ENCODE data around the gene AKIP1. TPM values are rescaled to one million over a fixed set of nuclear protein-coding genes. Genes with fewer than 3 reads are reported as not detected.
A peak's percentile ranks its signal among the peaks of the same experiment; 100 is the strongest.
"Not testable (repeated sequence)": the region's sequence is repeated elsewhere in the genome, so short reads cannot be mapped to it uniquely, and the experiment has no call there.

The AKIP1 gene
- total RNA-seq, 1 experiment from 2014 or later, result 62.7 TPM

GRCh38 chr11:8913961-8914660 is 3.1 kb downstream of the AKIP1 start:
- DNase-seq (ENCODE audit: low spot score), result peak; percentile 75
- in situ Hi-C loops (cut with HindIII; ENCODE audit: low sequenced_read_pairs), result no loop called here

GRCh38 chr11:8914661-8915018 is 3.7 kb downstream of the AKIP1 start:
- in situ Hi-C loops (cut with HindIII; ENCODE audit: low sequenced_read_pairs), result loop anchor here (5.0 kb wide), 1 partner anchor 43 kb away; no protein-coding TSS in a partner anchor

GRCh38 chr11:8917157-8917825 is 6.3 kb downstream of the AKIP1 start:
- peak; percentile 91 for DNase-seq (ENCODE audit: low spot score)
- in situ Hi-C loops (cut with HindIII; ENCODE audit: low sequenced_read_pairs), result loop anchor here (5.0 kb wide), 1 partner anchor 40 kb away; no protein-coding TSS in a partner anchor

More at GRCh38 chr11:8914661-8915018, 3.7 kb downstream of the AKIP1 start:
- no peak for DNase-seq (ENCODE audit: low spot score)

- no peak for DNase-seq (ENCODE audit: low spot score)
- in situ Hi-C loops (cut with HindIII; ENCODE audit: low sequenced_read_pairs), result no loop called here
Measured at GRCh38 chr11:8922691-8923090, 11.7 kb downstream of the AKIP1 start.

- DNase-seq (ENCODE audit: low spot score), result no peak
- in situ Hi-C loops (cut with HindIII; ENCODE audit: low sequenced_read_pairs), result no loop called here
Measured at GRCh38 chr11:8925711-8926110, 14.7 kb downstream of the AKIP1 start.

GRCh38 chr11:8926236-8926635 is 15.2 kb downstream of the AKIP1 start:
- no peak for DNase-seq (ENCODE audit: low spot score)
- in situ Hi-C loops (cut with HindIII; ENCODE audit: low sequenced_read_pairs), result no loop called here

GRCh38 chr11:8927233-8927632 is 16.2 kb downstream of the AKIP1 start:
- in situ Hi-C loops (cut with HindIII; ENCODE audit: low sequenced_read_pairs), result no loop called here
- no peak for DNase-seq (ENCODE audit: low spot score)

GRCh38 chr11:8928205-8928604 is 17.2 kb downstream of the AKIP1 start:
- DNase-seq (ENCODE audit: low spot score), result no peak
- in situ Hi-C loops (cut with HindIII; ENCODE audit: low sequenced_read_pairs), result no loop called here

- in situ Hi-C loops (cut with HindIII; ENCODE audit: low sequenced_read_pairs), result no loop called here
Measured at GRCh38 chr11:8928981-8929615, 18.1 kb downstream of the AKIP1 start.

GRCh38 chr11:8930456-8931175 is 19.6 kb downstream of the AKIP1 start:
- in situ Hi-C loops (cut with HindIII; ENCODE audit: low sequenced_read_pairs), result no loop called here
- DNase-seq (ENCODE audit: low spot score), result no peak

More at GRCh38 chr11:8928981-8929615, 18.1 kb downstream of the AKIP1 start:
- no peak for DNase-seq (ENCODE audit: low spot score)

GRCh38 chr11:8932564-8933180 is 21.7 kb downstream of the AKIP1 start, which contains the start of gene C11orf16:
C11orf16 (minus strand) TSS chr11:8932947; CDS start chr11:8932308, 639 bp downstream.
- DNase-seq (ENCODE audit: low spot score), result no peak

GRCh38 chr11:8933931-8934330 is 22.9 kb downstream of the AKIP1 start:
- in situ Hi-C loops (cut with HindIII; ENCODE audit: low sequenced_read_pairs), result no loop called here
- no peak for DNase-seq (ENCODE audit: low spot score)

More at GRCh38 chr11:8932564-8933180, 21.7 kb downstream of the AKIP1 start, which contains the start of gene C11orf16:
- in situ Hi-C loops (cut with HindIII; ENCODE audit: low sequenced_read_pairs), result no loop called here

- in situ Hi-C loops (cut with HindIII; ENCODE audit: low sequenced_read_pairs), result no loop called here
- no peak for DNase-seq (ENCODE audit: low spot score)
Measured at GRCh38 chr11:8934742-8935488, 23.9 kb downstream of the AKIP1 start.

- DNase-seq (ENCODE audit: low spot score); in situ Hi-C loops (cut with HindIII; ENCODE audit: low sequenced_read_pairs): not testable (repeated sequence)
Measured at GRCh38 chr11:8935789-8936188, 24.8 kb downstream of the AKIP1 start.

- DNase-seq (ENCODE audit: low spot score), result no peak
- in situ Hi-C loops (cut with HindIII; ENCODE audit: low sequenced_read_pairs), result no loop called here
Measured at GRCh38 chr11:8937159-8937558, 26.2 kb downstream of the AKIP1 start.

GRCh38 chr11:8937659-8938058 is 26.7 kb downstream of the AKIP1 start:
- DNase-seq (ENCODE audit: low spot score), result no peak
- in situ Hi-C loops (cut with HindIII; ENCODE audit: low sequenced_read_pairs), result no loop called here

GRCh38 chr11:8941341-8942103 is 30.5 kb downstream of the AKIP1 start:
- no peak for DNase-seq (ENCODE audit: low spot score)
- in situ Hi-C loops (cut with HindIII; ENCODE audit: low sequenced_read_pairs), result no loop called here

Measured in G401 (cell line).